ENCODE data around the gene COMMD9.
A peak's percentile ranks its signal among the peaks of the same experiment; 100 is the strongest.

Gene COMMD9

GRCh38 chr11:36295926-36296325, 6.7 kb upstream of the COMMD9 start, which contains the start of gene PRR5L:
PRR5L (plus strand) TSS chr11:36296288; CDS start chr11:36401122, 104,834 bp downstream.
- no peak for DNase-seq

DNA sequence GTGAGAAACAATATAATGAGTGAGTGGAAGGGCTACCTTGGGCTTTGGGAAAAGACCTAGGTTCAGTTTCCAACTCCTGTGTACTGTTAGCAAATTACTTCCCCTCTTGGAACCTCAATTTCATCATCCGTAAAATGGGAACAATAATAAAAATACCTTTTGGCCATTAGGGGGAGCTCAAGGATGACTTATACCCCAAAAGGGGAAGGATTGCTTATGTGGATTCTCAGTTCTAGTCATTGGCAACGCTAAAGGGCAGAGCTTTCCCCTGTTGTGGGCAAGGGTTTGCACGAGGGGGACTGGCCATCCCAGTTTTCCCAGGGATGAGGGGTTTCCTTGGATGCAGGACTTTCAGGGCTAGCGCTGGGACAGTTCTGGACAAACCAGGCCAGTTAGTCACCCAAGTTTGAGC, 3.1 kb upstream of the COMMD9 start:
- no peak for DNase-seq

DNA sequence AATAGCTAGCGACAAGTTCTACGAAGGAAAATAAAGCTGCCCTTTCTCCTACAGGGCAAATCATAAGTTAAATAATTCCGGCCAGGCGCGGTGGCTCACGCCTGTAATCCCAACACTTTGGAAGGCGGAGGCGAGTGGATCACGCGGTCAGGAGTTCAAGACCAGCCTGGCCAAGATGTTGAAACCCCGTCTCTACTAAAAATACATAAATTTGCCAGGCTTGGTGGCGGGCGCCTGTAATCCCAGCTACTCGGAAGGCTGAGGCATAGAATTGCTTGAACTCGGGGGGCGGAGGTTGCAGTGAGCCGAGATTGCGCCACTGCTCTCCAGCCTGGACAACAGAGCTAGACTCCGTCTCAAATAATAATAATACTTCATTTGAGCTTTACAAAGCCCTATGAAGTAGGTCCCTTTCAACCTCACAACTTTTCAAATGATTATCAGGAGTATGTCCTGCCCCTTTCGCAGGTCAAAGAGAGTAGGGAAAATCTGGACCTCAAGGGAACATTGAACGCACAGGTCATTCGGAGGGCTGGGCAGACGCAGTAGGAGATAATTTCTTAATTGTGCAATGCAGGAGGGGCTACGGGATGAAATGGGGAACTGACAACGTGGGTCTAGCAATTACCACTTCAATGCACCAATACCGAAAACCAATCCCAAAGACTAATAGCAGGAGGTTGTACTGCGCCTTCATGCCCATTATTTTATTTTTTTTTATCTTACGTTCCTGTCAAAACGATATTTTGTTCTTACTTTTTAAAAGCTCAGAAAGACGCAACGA, 590 bp downstream of the COMMD9 start:
- no peak for DNase-seq

DNA sequence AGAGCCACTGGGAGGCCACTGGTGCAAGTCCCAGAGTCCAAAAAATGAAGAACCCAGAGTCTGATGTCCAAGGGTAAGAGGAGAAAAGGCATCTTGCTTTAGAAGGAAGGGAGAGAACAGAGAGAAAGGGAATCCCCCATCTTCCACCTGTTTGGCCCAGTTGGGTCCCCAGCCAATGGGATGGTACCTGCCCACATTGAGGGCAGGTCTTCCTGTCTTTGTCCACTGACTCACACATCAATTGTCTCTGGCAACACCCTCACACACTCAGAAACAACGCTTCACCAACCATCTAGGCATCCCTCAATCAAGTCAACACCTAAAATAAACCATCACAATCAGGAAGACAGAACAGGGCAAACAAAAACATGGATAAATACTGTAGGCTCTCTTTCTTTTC, 6.3 kb downstream of the COMMD9 start:
- no peak for DNase-seq

GRCh38 chr11:36281850-36282249, 7.4 kb downstream of the COMMD9 start:
- no peak for DNase-seq

GRCh38 chr11:36280531-36280930, 8.7 kb downstream of the COMMD9 start:
- no peak for DNase-seq

GRCh38 chr11:36278531-36279282, 10.5 kb downstream of the COMMD9 start:
- no peak for DNase-seq

DNA sequence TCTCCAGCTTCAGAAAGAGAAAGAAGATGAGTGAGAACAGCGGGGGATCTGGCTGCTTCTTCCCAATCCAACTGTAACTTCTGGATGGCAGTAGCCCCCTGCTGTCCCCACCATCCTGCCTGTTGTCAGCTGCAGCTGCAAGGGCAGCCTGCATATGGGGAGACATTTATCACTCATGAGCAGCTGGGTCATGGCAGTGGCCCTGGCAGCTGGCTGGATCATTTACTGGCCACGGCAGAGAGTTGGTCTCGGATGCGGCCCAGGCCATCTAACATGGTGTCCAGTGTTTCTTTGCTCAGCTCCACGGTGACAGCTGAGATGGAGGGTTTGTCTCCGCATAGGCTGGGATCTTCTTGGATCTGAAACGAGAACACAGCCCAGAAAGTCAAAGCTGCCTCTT, 14.8 kb downstream of the COMMD9 start:
- no peak for DNase-seq

GRCh38 chr11:36273110-36273509, 16.1 kb downstream of the COMMD9 start:
- peak; percentile 72 for DNase-seq

DNA sequence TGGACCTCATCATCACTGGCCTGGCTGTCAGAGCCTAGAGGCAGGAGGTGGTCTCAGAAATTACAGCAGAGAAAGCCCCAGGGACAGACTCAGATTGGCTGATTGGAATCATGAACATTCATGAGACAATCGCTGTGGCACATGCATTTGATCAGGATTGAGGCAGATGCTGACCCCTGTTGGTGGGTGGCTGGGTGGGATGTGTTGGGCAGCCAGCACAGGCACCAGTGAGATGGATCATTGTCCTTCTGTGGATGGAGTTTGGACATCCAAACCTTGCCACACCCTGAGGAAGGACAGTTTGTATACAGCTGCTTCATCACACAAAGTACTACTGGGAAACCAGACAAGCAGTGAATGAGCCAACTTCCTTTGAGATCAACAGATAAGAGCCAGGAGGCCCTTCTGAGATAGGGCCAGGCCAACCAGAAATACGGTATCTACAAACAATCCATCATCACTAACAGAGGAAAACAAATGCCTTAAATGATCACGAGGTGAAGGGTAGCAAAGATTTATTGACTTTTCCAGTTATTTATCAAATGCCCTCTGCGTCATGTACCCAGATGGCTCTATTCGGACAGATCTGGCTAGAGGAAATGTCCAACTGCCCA, 17.3 kb downstream of the COMMD9 start:
- DNase-seq, result no peak

DNA sequence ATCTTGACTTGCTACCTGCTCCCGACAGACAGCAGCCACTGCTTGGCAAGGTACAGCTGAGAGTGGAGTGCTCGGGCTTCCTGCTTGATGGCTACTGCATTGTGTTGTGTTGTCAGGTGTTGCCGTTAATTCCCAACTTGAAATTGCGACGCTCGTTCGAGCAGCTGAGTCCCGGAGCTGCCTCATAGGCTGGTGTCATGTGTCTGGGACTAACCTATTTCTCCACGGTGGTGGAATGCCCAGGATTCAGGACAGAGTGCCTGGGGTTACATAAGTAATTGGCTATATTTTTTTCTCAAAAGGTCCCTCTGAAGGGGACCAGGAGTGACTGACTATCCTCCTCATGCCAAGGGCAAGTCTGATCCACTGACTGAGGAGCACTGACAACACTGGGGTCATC, 18.5 kb downstream of the COMMD9 start:
- DNase-seq, result no peak

DNA sequence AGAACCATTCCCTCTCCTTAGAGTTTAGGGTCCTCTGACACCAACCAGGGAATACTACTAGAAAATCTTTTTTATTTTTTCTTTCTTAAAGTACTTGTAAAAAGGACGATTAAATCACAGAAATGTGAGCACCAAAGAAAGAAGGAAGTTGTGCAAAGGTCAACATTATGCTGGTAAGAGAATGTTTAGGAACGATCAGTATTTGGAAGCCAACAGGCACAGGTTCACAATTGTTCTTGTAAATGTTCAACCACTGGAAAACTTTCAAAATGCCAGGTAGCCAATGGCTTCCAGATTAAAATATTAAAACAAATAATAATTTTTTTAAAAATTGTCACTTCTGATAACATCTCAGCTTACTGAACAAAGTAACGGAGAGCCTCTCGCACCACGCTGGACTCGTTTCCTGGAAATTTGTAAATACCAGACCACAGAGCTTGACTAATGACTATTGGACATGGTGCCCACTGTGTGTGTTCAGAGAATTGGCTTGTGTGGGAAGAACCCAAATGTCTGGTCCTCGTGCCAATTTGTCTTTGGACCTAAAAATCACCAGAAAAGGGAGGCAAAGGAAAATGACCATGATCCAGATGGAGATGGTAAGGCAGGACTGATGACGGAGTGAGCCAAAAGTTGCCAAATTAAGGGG, 20.8 kb downstream of the COMMD9 start:
- DNase-seq, result no peak

GRCh38 chr11:36266767-36267166, 22.5 kb downstream of the COMMD9 start:
- DNase-seq, result no peak

DNA sequence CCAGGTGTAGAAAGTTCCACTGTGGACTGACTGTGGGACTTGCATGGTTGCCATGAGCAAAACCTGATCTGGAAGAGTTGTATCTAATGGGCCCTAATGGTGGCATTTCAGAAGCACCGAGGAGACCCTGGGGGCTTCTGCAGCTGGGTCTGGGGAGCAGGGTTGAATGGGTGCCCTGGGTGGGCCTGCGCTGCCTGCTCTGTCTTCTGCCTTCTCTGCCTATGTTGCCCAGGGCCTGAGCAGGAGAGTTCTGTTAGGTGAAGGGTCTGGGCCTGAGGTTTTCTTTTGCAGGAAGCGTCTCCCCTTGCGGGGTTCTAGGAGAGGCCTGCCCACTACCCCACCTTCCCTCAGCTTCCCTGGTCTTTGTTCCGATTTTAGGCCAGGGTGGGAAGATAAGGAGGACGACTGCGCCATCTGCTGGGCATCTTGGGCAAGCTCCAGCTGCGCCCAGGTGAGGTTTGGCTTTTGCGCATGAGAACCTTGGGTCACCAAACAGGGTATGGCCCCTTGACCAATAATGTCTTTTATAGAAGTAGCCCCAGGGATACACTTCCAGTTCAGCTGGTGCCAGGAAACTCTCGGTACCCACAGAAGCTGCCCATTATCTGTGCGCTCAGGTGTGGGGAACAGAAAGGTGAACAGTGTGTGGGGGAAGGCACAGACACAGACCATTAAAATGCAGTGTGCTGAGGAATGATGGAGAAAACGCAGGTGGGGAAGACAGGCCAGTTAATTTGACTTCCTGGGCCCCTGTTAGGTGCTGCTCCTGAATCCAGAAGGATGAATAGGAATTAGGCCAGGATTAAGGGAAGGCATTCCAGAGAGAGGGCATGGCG, 23.2 kb downstream of the COMMD9 start:
- DNase-seq, result no peak

DNA sequence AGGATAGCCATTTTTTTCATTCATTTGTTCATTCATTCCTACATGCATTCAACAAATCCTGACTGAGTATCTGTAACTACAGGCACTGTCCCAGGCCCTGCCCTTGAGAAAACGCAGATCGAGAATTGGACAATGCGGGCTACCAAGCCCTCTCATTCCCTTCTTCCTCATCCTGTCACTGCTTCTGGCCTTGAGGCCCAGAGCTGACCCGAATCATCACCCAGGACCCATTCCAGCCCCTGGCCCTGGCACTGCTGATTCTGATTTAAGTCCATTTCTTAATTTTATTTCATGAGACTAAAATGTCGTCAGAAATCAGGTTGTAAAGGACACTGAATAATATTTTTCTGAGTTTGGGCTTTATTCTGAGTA, 24.3 kb downstream of the COMMD9 start:
- no peak for DNase-seq

- no peak for DNase-seq
These were observed 24.9 kb downstream of the COMMD9 start for GRCh38 chr11:36264011-36264972.

GRCh38 chr11:36261094-36261493, 28.1 kb downstream of the COMMD9 start:
- DNase-seq, result no peak

DNA sequence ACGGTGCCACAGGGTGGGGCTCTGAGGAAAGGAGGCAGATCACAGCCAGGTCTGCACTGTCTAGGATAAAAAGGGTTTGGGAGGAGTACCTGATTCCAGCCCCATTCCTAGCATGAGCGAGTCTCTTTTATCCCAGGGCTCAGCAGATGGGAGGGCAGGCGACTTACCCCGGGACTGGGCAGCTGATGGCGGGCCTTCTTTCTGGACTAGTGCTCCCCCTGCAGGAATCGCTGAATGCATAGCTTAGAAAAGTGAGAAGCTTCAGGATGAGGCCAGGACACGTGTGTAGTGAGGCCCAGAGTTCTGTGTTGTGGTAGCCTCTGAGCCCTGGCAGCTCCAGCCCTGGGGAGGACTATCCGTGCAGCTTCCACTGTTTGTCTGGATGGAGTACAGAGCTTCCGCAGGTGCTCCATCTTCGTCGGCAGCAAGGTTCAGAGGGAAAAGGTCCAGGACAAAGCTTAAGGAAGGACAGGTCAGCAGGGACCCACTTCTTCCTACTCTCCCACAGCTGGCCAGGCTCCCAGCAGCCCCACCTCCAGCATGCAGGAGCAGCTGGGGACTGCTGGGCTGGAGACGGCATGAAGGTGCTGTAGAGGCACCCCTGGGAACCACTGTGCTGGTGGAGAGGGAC, 30.4 kb downstream of the COMMD9 start:
- peak; percentile 62 for DNase-seq

DNA sequence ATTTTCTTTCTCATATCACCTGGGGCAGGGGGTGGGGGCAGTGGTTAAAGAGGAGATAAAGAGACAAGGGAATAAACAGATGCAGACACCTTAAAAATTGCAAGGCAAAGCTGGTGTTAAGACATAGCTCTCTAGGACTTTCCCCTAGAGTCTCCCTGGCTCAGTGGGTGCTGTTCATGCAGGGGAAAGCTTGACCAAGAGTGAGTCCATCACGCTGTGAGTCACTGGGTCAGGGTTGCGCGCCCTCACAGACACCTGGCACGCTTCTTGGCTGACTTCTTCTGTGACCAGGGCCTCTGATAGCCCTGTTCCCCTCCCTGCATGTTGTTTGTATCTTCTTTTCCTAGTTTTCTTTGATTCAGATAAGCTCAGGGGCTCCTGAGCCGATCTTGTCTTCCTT, 31.9 kb downstream of the COMMD9 start:
- DNase-seq, result no peak

DNA sequence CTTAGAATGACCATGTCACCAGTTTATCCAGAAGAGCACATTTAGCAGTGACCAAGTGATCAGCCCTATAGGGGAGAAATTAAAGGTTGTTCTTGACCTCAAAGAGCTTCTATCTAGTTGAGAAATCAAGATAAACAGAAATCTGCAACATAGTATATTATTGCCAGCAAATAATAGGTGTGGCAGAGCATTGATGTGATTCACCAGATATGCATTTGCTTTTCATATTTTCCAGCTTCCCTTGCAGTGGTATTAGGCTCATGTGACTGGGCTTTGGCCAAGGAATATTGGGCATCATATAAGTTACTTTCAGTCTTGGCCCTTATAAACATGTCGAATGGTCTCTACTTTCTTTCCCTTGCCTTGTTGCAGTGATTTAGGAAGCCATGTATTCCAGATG, 34.5 kb downstream of the COMMD9 start:
- no peak for DNase-seq

DNA sequence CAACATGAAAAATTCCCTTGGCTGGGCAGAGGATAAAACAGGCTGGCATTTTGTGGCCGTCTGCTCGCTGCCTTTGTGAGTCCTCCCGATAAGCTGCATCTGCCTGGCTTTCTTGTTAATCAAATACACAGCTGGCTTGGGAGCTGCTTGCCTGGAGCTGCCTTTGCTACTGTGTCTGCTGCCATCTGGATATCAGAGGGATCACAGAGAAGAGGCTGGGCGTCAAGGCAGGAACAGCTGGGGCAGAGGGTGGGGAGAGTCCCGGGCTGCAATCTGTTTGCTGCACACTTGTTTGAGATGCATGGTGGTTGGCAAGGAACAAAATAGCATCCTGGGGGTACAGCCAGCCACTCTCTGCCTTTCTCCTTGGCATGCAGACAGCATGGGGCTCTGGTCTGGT, 36.0 kb downstream of the COMMD9 start:
- peak; percentile 97 for DNase-seq

All from NCI-H524 treated with DMSO at 0.1 percent for 48 hours (cell line).